ENCODE measurements around the gene KCTD8.

GRCh38 chr4:44421330-44422065 lies 27.1 kb downstream of the KCTD8 start:
- TF ChIP-seq EZH2 (IDR thresholded peaks at IDR 0.05) (no peak), POLR2AphosphoS5 (IDR thresholded peaks at IDR 0.05; ENCODE audit: borderline replicate concordance, low read depth, low read length) (no peak)
